BLaER1 treated with 17β-estradiol and CSF1 and Interleukin-3, amounts not matched to agents 10 nM and 100 nM (cell line): ENCODE results near the gene TNNT1.
"Not testable (repeated sequence)": the region's sequence is repeated elsewhere in the genome, so short reads cannot be mapped to it uniquely, and the experiment has no call there.

Experiments
- H3K27ac ChIP-seq, 11 experiments: shearing (Covaris generic); formaldehyde crosslinking; 2 replicates each; pipeline ENCODE4 v1.8.1; 2022
- H3K27me3 ChIP-seq, 11 experiments: shearing (Covaris generic); formaldehyde crosslinking; 2 replicates each; pipeline ENCODE4 v1.8.1; 2022
- H3K36me3 ChIP-seq, 11 experiments: shearing (Covaris generic); formaldehyde crosslinking; 2 replicates each; pipeline ENCODE4 v1.8.1; 2022
- H3K4me1 ChIP-seq, 10 experiments: shearing (Covaris generic); formaldehyde crosslinking; 2 replicates each; pipeline ENCODE4 v1.8.1; 2022
- H3K4me2 ChIP-seq, 11 experiments: shearing (Covaris generic); formaldehyde crosslinking; 2 replicates each; pipeline ENCODE4 v1.8.1; 2022
- H3K4me3 ChIP-seq, 10 experiments: shearing (Covaris generic); formaldehyde crosslinking; 2 replicates each; pipeline ENCODE4 v1.8.1; 2022
- H3K9ac ChIP-seq, 11 experiments: shearing (Covaris generic); formaldehyde crosslinking; 2 replicates each; pipeline ENCODE4 v1.8.1; 2022
- H3K9me3 ChIP-seq, 11 experiments: shearing (Covaris generic); formaldehyde crosslinking; replicated peaks in 1 of 11; 2 replicates each; pipeline ENCODE4 v1.8.1; 2022
- H4K20me1 ChIP-seq, 11 experiments: shearing (Covaris generic); formaldehyde crosslinking; 2 replicates each; pipeline ENCODE4 v1.8.1; 2022
- Cebpa-rat ChIP-seq, 11 experiments: shearing (Covaris generic); IDR thresholded peaks; 2 replicates each; pipeline ENCODE4 v1.8.1; 2022

TNNT1 gene

DNA sequence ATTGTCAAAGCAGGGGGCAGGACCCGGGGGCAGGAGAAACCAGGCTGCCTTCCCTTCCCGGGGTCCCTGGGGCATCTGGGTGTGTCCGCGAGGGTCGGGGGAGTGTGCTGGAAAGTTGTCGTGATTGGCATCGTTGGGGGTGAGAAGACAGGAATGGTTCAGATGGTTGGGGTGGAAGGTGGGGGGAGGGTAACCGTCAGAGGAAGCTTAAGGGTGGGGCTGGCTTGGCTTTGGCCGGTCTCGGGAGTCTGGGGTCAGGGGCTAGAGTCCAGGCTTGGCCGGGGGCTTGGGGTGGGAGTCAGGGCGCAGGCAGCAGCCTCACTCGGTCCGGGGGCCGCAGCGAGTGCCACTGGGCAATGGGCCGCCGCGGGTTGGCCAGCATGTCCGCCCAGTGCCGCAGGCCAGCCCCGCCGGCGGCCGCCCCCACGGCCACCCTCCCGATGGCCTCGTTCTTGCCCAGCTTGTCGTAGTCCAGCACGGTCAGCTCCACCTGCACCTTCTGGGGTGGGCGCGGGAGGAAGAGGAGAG lies 24.2 kb upstream of the TNNT1 start:
- no peaks in the 10 kb centered on the region for H3K36me3 ChIP-seq
- H3K9ac ChIP-seq = peak overlapping the region; percentile 45 to 76 (median 64); a peak in 21 of 22 replicates
- peak overlapping the region in 7 of 11 experiments; percentile 14 to 62 (median 31); a peak in 10 of 22 replicates for H3K27ac ChIP-seq
- TF ChIP-seq Cebpa-rat (IDR thresholded peaks at IDR 0.05) = no peak
- peaks cover 0 to 12% (median 0%) of the 10 kb centered on the region in 11 experiments; a peak in 4 of 22 replicates for H3K9me3 ChIP-seq
- H3K4me2 ChIP-seq = peak overlapping the region; percentile 81 to 97 (median 91)
- H3K4me1 ChIP-seq = peaks cover 5 to 37% (median 32%) of the 10 kb centered on the region in 10 experiments; a peak in 19 of 20 replicates
- H3K4me3 ChIP-seq = peak overlapping the region; percentile 52 to 74 (median 66)
- H4K20me1 ChIP-seq = no peaks in the 10 kb centered on the region; a peak in 1 of 22 replicates
- peaks cover 31 to 56% (median 40%) of the 10 kb centered on the region in 11 experiments for H3K27me3 ChIP-seq

- Histone ChIP-seq H3K9me3 (peaks cover 0 to 12% (median 0%) of the 10 kb centered on the region in 11 experiments; a peak in 4 of 22 replicates), H3K27ac (no peak overlapping the region), H3K4me2 (peak overlapping the region; percentile 81 to 97 (median 91); a peak in 21 of 22 replicates), H3K4me3 (peak overlapping the region in 6 of 10 experiments; percentile 62 to 74 (median 66); a peak in 8 of 20 replicates), H3K27me3 (peaks cover 31 to 56% (median 40%) of the 10 kb centered on the region in 11 experiments), H4K20me1 (no peaks in the 10 kb centered on the region; a peak in 1 of 22 replicates), H3K36me3 (no peaks in the 10 kb centered on the region), H3K9ac (no peak overlapping the region), H3K4me1 (peaks cover 0 to 32% (median 27%) of the 10 kb centered on the region in 10 experiments; a peak in 19 of 20 replicates)
- TF ChIP-seq Cebpa-rat (IDR thresholded peaks at IDR 0.05) = no peak
Measured at GRCh38 chr19:55172741-55173140, 23.7 kb upstream of the TNNT1 start.

- H3K27me3 ChIP-seq = peaks cover 31 to 56% (median 40%) of the 10 kb centered on the region in 11 experiments
- H3K4me2 ChIP-seq = peak overlapping the region in 1 of 11 experiments; percentile 90; a peak in 2 of 22 replicates
- peaks cover 0 to 30% (median 25%) of the 10 kb centered on the region in 10 experiments; a peak in 19 of 20 replicates for H3K4me1 ChIP-seq
- H4K20me1 ChIP-seq, H3K9ac ChIP-seq, H3K27ac ChIP-seq, H3K36me3 ChIP-seq, H3K4me3 ChIP-seq: not testable (repeated sequence)
- peaks cover 0 to 12% (median 0%) of the 10 kb centered on the region in 11 experiments; a peak in 4 of 22 replicates for H3K9me3 ChIP-seq
Measured at GRCh38 chr19:55172318-55172717, 23.3 kb upstream of the TNNT1 start.

- Histone ChIP-seq H3K4me1 (peaks cover 3 to 36% (median 26%) of the 10 kb centered on the region in 10 experiments; a peak in 19 of 20 replicates), H4K20me1 (no peaks in the 10 kb centered on the region), H3K4me3 (no peak overlapping the region), H3K36me3 (no peaks in the 10 kb centered on the region), H3K9me3 (peaks cover 0 to 12% (median 0%) of the 10 kb centered on the region in 11 experiments; a peak in 4 of 22 replicates), H3K27me3 (peaks cover 31 to 56% (median 40%) of the 10 kb centered on the region in 11 experiments), H3K9ac (no peak overlapping the region), H3K4me2 (no peak overlapping the region), H3K27ac (no peak overlapping the region)
- TF ChIP-seq Cebpa-rat (IDR thresholded peaks at IDR 0.05) = no peak
Measured at GRCh38 chr19:55171440-55171839, 22.4 kb upstream of the TNNT1 start.

DNA sequence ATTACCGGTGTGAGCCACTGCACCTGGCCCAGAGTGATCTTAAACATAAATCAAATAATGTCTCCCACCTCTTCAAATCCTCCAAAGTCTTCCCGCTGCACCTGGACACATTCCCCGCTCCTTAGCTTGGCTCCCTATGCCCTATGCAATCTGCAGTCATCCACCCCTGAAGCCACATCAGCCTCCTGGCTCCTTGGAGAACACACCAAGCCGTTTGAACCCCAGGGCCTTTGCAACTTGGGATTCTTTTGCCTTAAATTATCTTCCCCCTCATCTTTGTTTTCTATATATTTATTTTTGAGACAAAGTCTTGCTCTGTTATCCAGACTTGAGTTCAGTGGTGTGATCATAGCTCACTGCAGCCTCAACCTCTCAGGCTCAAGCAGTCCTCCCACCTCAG lies 20.1 kb upstream of the TNNT1 start:
- H3K4me2 ChIP-seq = no peak overlapping the region
- no peak for TF ChIP-seq Cebpa-rat (IDR thresholded peaks at IDR 0.05)
- no peaks in the 10 kb centered on the region for H3K9me3 ChIP-seq
- no peak overlapping the region for H3K27ac ChIP-seq
- no peak overlapping the region for H3K4me3 ChIP-seq
- H4K20me1 ChIP-seq = no peaks in the 10 kb centered on the region; a peak in 1 of 22 replicates
- H3K9ac ChIP-seq = no peak overlapping the region
- H3K27me3 ChIP-seq = peaks cover 31 to 54% (median 40%) of the 10 kb centered on the region in 11 experiments
- H3K36me3 ChIP-seq = no peaks in the 10 kb centered on the region
- peaks cover 3 to 33% (median 29%) of the 10 kb centered on the region in 10 experiments; a peak in 18 of 20 replicates for H3K4me1 ChIP-seq

DNA sequence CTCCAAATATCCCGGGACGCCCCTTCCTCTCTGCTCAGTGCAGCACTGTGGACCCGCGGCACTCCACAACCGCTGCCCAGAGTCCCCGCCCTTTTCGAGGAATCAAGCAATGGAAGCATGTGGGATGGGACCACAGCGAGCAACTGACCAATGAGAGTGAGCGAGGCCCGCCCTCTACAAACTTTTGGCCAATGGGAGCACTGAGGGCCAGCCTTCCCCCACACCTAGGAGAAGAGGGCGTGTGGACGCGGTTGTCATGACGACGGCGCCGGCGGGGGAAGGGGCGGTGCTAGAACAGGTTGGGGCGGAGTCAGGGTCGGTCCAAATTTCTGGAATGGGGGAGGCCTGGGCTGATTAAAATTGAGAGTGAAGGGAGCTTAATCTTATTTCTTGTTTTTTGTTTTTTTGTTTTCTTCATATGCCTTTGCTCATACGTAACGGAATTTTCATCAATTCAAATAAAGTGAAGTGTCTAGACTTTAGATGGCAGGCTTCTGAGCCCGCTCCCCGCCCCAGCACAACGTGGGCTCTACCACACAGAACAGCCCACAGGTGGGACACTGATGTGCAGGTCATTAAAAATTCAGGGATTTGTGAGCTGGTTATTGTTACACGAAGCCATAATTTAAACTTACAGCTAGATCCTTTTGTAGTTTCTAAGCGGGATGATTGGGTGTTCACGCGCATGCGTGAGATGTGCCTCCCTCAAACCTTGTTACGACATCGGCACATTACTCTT lies 17.7 kb upstream of the TNNT1 start, which contains the start of gene DNAAF3:
Gene DNAAF3 (minus strand): TSS at position 84 of the 739 bp plus-strand sequence. CDS start 200 bp downstream, outside the sequence.
- no peaks in the 10 kb centered on the region; a peak in 1 of 22 replicates for H4K20me1 ChIP-seq
- peak within 1 kb of the TSS in 10 of 11 experiments; percentile 43 to 71 (median 60); a peak in 18 of 22 replicates for H3K9ac ChIP-seq
- peaks cover 0 to 18% (median 15%) of the 10 kb centered on the region in 10 experiments; a peak in 15 of 20 replicates for H3K4me1 ChIP-seq
- peak within 1 kb of the TSS; percentile 84 to 93 (median 90) for H3K4me2 ChIP-seq
- peak within 1 kb of the TSS in 10 of 11 experiments; percentile 39 to 73 (median 62); a peak in 17 of 22 replicates for H3K27ac ChIP-seq
- H3K36me3 ChIP-seq = no peaks in the 10 kb centered on the region
- peaks cover 8 to 32% (median 20%) of the 10 kb centered on the region in 11 experiments for H3K27me3 ChIP-seq
- H3K9me3 ChIP-seq = no peaks in the 10 kb centered on the region
- H3K4me3 ChIP-seq = peak within 1 kb of the TSS; percentile 49 to 70 (median 62)
- 0 out of 22 replicates have a peak, but pooled peaks of 1 of the 11 experiments have one; percentile 34 for TF ChIP-seq Cebpa-rat (IDR thresholded peaks at IDR 0.05)

DNA sequence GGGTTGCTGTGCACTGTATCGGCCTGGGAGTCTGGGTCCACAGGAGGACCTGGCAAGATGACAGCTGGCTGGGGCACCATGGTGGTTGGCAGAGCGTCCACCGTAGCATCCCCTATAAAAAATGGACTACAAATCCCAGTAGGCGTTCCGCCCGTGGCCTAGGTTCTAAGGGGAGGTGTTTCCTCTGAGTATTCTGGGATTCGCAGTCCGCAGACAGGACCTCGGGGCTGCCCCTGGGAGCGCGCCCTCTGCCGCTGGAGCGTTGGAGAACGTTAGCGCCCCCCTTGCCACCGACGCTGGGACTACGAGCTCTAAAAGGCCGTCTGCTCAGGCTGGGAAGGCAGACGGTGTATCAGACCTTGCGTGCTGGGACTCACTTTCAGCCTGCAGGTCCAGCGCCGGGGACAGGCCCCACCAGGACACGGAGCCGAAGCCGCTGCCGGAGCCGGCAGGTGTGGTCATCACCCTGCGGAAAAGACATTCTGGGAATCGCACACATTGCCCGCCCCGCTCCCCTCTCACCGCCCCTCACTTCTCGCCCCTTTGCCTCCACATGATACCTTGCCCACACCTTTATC lies 17.0 kb upstream of the TNNT1 start:
- Histone ChIP-seq H3K4me2 (peak overlapping the region; percentile 84 to 93 (median 90)), H4K20me1 (no peaks in the 10 kb centered on the region; a peak in 1 of 22 replicates), H3K9me3 (no peaks in the 10 kb centered on the region), H3K36me3 (no peaks in the 10 kb centered on the region), H3K4me3 (peak overlapping the region; percentile 49 to 70 (median 62)), H3K27ac (peak overlapping the region in 1 of 11 experiments; percentile 10; a peak in 1 of 22 replicates), H3K4me1 (peaks cover 0 to 18% (median 15%) of the 10 kb centered on the region in 10 experiments; a peak in 15 of 20 replicates), H3K27me3 (peaks cover 4 to 29% (median 14%) of the 10 kb centered on the region in 11 experiments; a peak in 19 of 22 replicates), H3K9ac (peak overlapping the region in 4 of 11 experiments; percentile 7 to 38 (median 25); a peak in 2 of 22 replicates)
- TF ChIP-seq Cebpa-rat (IDR thresholded peaks at IDR 0.05) = no peak

GRCh38 chr19:55161571-55162322 lies 12.7 kb upstream of the TNNT1 start:
- H3K27ac ChIP-seq = no peak overlapping the region
- no peak overlapping the region for H3K4me3 ChIP-seq
- peaks cover 22 to 47% (median 44%) of the 10 kb centered on the region in 10 experiments for H3K4me1 ChIP-seq

More at GRCh38 chr19:55161571-55162322, 12.7 kb upstream of the TNNT1 start:
- Histone ChIP-seq H3K9me3 (no peaks in the 10 kb centered on the region), H4K20me1 (no peaks in the 10 kb centered on the region; a peak in 2 of 22 replicates), H3K4me2 (no peak overlapping the region), H3K36me3 (no peaks in the 10 kb centered on the region), H3K9ac (no peak overlapping the region), H3K27me3 (peaks cover 0 to 8% (median 0%) of the 10 kb centered on the region in 11 experiments; a peak in 7 of 22 replicates)
- no peak for TF ChIP-seq Cebpa-rat (IDR thresholded peaks at IDR 0.05)
